ENCODE measurements around the gene OBSL1.

The OBSL1 gene

DNA sequence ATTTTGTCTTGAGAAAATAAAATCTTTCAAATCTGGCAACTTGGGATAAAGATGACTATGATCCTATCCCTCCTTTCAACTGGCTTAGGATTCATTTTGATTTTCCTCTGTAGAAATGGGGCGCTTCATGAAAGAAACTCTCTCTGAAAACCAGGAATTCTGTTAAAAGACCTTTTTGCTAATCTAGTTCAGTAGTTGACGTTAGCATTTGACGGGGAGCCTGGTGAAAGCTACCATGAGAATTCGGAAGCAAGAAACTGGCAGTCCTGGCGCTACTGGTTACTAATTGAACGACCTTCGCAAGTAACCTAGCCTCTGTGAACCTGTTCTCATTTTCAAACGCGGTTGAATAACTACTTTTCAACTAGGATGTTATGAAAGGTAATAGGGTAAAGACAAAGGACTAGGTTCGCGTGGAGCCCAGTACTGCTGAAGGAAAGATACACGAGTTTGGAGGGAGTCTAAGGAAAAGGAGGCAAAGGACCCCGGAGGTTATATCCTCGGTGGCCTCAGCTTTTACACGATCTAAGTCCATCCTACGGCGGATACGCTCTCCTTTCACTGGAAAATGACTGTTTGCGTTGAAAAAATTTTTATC lies 25.7 kb upstream of the OBSL1 start:
- no peak for DNase-seq (ENCODE audit: low spot score)

DNA sequence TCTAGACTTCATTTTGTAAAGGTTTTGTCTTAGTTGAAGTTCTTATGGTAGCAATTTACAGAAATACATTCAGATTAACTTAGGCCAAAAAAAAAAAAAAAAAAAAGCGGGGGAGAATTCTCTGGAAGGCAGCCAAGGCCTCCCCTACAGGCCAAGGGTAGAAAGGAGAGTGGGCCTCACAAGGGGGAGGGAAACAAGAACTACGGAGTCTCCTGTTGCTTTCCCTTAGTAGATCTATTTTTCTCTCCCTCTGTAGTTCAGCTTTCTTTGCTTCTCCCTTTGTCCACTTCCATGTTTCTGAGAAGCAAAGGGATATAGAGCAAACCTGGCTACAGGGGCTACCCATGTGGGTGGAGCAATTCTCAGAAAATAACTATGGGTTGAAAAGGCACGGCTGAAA lies 23.9 kb upstream of the OBSL1 start:
- DNase-seq (ENCODE audit: low spot score): no peak

DNA sequence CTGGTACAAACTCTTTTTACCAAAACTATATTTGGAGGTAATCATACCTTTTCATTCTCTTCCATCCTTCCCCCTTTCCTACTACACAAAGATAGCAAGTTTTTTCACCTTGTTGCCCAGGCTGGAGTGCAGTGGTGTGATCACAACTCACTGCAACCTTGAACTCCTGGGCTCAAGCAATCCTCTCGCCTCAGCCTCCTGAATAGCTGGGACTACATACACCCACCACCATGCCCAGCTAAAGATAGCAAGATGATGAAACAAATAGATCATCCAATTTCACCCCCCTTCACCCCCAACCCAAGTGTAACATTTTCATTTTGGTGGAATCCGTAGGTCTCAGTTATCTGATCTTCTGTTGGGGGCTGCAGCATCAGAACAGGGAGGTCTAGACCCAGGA lies 21.8 kb upstream of the OBSL1 start:
- DNase-seq (ENCODE audit: low spot score): no peak

DNA sequence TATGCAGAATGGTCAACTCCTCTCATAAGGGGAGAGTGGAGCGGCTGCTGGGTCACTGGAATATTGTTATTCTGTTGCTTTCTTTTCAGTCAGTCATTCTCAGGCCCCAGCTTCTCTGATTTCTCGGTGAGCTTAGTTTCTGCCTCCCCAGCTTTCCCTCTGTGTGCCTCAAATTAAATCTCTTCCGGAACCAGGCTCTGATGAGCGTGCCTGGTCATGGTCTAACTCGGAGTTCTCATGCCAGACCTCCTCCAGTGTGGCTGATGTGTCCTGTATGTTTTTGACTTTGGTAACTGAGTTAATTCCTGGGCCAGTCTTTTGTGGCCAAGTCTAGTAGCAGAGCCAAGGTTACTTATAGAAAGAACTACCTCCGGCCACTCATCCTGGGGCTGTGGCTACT lies 21.4 kb upstream of the OBSL1 start:
- no peak for DNase-seq (ENCODE audit: low spot score)

DNA sequence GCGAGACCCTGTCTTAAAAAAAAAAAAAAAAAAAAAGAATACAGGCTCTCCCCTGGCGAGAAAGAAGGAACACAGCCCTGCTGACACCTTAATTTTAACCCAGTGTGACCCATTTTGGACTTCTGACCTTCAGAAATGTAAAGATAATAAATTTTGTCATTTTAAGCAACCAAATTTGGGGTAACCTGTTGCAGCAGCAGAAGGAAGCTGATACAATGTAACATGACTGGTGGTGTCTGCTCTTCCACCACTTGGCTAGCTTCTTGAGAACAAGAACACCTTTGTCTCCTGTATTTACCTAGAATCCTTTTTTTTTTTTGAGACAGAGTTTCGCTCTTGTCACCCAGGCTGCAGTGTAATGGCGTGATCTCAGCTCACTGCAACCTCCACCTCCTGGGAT lies 19.8 kb upstream of the OBSL1 start:
- no peak for DNase-seq (ENCODE audit: low spot score)

DNA sequence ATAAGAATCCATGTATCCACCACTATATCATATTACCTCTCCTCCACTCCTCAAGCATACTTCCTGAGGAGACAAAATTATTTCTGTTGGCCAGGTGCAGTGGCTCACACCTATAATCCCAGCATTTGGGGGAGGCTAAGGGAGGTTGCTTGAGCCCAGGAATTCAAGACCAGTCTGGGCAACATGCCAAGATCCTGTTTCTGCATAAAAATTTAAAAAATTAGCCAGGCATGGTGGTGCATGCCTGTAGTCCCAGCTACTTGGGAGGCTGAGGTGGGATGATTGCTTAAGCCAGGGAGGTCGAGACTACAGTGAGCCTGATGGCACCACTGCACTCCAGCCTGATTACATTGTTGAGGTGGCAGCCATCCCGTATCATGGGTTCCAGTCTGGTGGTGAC lies 10.0 kb upstream of the OBSL1 start:
- no peak for DNase-seq (ENCODE audit: low spot score)

DNA sequence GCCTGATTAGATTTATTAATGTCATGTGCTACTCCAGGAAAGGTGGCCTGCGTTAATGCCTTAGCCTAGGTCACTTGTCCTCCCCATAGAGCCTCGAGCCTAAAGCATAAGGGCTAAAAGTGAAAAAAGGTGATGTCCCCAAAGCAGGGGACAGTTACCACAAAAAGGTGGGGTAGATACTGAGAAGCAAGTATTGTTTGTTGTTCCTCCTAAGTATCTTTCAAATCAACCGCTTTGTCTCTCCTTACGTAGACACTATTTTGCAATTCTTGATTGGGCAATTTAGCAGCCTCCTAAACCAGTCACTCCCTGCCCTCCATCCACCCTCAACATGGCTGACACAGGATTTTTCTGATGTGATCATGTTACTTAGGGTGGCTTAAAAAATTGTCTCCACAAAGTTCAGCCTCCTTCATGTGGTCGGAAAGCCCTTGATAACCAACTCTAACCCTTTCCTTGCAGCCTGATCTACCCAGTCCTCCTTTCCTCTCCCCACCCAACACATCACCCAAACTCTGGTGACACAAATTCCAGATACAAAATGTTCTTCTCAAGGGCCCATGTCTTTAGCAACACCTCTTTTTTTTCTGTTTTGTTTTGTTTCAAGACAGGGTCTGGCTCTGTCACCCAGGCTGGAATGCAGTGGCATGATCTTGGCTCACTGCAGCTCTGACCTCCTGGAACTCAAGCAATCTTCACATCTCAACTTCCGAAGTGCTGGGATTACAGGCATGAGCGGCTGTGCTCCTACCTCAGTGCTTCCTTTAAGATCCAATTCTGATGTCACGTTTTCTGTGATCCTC lies 7.7 kb upstream of the OBSL1 start:
- DNase-seq (ENCODE audit: low spot score): no peak

DNA sequence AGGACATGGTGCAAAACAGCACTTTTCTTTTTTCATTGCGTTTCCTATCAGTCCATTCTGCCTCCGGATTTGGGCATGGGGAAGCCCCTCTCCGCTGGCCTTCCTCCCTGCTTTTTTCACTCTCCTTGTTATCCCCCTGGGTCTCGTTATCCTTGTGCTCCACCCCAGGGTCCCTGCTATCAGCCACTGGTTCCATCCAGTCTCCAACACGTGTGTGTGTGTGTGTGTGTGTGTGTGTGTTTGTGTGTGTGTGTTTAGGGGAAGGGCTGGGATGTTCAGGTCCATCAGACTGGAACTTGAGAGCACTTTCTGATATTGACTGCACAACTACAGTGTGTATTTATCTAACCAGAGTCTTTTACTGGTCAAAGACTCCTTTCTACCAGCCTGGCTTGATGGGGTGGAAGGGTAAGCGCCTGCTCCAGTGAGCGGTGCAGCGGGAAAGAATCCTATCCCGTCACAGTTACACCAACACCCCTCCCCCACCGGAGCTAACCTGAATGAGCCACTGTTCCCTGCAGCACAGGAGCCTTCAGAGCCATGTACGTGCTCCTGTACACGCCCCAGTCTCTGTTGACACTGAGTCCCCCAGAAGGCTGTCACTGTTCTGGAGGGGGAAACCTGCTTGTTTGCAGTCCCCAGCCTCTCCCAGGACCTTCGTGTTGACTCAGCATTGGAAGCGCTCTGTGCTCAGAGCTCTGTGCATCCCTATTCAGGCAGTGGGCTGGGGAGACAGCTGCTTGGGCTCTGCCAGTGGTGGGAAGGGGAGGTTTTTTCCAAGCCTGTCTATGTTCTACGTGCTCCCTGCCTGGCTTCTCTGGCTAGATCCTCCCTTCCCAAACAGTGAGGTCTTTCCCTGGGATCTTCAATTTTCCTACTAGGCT lies 5.4 kb upstream of the OBSL1 start:
- no peak for DNase-seq (ENCODE audit: low spot score)

DNA sequence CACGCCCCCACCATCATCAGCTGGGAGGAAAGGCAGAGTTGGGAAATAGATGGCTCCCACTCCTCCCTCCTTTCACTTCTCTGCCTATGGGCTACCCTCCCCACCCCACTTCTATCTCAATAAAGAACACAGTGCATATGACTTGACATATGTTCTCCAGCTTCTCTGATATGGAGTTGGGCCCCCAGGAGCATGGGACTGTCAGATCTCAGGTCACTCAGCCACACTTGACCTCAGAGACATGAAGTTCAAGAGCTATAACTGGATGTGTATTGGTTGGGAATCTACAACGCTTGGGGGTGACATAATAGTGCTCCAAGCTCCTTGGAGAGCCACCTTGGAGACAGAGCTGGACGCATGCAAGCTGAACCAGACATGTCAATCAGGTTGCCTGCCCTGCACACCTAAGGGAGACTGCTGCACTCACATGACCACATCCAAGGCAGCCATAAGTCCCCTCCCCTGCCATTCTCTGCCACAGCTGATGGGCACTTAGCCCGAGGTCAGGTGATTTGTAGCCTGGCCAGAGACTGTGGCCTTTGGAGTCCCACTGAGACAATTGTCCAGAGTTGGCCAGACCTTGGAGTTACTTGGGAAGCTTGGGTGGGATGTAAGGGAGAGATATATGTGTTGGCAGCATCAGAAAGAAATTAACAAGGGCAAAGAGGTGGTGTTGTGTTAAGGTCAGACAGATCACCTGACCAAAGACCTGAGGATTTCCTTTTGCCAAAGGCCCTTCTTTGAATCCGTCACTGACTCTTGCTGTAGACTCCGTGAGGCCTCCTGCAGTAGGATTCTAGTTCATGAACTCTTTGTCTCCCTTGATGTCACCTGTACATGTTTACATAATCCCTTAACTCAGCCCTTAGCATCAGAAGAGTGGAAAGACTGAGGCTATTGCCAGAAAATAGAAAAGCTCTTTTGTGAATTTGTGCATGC lies 4.5 kb upstream of the OBSL1 start:
- no peak for DNase-seq (ENCODE audit: low spot score)

DNA sequence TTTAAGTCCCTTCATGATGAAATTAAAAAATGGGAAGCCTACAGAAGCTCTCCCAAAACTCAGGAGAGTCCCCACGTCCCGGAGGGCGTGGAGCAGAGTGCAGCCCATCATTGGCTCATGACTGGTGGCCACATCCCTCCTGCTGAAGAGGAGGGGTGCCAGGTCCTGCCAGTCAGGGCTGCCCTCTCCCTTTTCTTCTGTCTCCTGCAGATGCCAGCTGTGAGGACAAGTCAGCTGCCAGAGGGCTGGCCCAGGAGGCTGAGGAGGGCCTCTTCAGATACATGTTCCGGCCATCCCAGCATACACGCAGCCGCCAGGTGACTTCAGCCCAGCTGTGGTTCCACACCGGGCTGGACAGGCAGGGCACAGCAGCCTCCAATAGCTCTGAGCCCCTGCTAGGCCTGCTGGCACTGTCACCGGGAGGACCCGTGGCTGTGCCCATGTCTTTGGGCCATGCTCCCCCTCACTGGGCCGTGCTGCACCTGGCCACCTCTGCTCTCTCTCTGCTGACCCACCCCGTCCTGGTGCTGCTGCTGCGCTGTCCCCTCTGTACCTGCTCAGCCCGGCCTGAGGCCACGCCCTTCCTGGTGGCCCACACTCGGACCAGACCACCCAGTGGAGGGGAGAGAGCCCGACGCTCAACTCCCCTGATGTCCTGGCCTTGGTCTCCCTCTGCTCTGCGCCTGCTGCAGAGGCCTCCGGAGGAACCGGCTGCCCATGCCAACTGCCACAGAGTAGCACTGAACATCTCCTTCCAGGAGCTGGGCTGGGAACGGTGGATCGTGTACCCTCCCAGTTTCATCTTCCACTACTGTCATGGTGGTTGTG lies 3.4 kb upstream of the OBSL1 start:
- no peak for DNase-seq (ENCODE audit: low spot score)

DNA sequence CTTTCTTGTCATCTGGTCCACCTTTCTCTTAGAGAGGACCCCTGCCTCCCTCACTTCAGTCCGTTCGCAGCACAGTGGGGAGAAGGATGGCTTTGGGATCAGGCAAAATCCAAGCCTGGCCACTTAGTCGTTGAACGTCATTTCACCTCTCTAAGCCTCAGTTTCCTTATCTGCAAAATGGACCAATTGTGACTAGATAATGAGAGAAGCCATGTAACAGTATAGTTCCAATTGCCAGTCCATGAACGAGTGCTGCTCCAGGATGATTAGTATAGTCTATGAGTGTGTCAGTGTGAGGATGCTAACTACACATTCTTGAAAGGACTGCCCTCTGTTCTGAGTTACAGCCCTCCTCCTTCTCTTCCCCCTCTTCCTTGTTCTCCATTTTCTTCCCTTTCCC lies 1.8 kb upstream of the OBSL1 start:
- no peak for DNase-seq (ENCODE audit: low spot score)

DNA sequence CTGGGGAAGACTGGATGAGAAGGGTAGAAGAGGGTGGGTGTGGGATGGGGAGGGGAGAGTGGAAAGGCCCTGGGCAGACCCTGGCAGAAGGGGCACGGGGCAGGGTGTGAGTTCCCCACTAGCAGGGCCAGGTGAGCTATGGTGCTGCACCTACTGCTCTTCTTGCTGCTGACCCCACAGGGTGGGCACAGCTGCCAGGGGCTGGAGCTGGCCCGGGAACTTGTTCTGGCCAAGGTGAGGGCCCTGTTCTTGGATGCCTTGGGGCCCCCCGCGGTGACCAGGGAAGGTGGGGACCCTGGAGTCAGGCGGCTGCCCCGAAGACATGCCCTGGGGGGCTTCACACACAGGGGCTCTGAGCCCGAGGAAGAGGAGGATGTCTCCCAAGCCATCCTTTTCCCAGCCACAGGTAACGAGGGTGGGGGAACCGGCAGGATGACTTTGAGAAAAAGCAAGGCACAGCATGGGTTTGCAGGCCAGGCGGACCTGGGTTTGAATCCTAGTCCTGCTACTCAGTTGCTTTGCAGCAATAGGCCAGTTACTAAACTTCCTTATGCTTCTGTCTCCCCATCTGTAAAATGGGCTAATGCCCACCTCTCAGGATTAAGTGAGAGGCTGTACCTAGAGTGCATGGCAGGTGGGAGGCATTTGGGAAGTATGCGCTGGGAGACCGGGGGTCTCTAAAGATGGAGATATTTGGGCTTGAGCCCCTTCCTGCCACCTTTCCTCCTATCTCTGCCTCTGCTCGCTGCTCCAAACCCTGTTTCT lies 1.1 kb upstream of the OBSL1 start, which contains the start of gene INHA:
INHA (plus strand) TSS at position 74 of the 765 bp plus-strand sequence; CDS start at position 139, 65 bp downstream.
- DNase-seq (ENCODE audit: low spot score): no peak

DNA sequence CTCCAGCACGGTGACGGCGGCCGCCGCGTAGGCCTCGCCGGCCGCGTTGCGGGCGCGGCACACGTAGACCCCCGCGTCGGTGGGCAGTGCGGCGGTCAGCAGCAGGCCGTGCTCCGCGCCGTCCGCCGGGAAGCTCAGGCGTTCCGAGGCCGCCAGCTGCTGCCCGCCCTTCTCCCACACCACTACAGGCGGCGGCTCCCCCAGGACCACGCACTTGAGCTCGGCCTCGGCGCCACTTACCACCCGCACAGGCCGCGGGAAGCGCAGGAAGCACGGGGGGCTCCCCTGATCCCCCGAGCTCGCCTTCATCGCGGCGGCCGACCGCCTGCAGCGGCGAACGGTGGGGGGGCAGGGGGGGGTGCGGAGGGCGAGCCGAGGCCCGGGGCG lies 422 bp downstream of the OBSL1 start:
- DNase-seq (ENCODE audit: low spot score): no peak

DNA sequence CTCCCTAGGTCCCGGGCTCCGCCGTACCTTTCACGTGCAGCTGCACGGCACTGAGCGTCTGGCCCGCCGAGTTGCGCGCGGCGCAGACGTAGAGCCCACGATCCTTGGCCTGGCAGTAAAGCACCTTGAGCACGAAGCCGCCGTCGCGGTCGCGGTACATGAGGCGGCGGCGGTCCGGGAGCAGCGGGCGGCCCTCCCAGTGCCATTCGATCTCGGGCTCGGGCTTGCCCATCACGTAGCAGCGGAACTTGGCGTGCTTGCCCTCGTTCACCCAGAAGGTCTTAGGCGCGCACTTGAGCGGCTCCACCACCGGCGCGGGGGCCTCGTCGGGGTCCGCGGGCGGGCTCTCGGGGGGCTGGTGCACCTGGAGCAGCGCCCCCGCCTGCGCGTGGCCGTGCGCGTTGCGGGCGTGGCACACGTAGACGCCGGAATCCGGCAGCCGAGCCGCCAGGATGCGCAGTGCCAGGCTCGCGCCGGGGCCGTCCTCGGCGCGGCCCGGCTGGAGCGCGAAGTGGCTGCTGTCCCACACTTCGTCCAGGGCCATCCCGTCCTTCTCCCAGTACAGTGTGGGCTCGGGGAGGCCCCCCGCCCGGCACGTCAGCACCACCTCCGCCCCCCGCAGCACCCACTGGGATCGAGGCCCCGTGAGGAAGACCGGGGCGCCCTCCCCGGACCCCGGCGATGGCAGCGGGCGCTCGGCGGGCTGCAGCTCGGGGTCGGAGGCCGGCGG lies 980 bp downstream of the OBSL1 start:
- DNase-seq (ENCODE audit: low spot score): no peak

DNA sequence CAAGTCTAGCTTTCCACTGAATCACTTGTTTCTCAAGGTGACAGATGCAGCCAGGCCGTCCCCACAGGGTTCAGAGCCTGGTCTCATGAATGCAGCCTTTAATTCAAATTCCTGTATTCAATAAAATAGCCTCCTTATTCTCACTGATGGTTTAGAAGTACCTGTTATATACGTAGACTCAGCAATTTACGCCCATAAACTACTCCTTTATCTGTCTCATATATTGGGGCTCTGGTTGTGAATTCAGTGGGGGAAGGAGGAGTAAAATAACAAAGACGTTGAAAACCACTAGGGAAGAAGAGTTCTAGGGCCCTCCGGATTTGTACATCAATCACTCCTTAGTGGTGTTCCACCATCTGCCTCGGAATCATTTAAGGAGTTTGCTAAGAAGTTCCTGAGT lies 1.7 kb downstream of the OBSL1 start:
- DNase-seq (ENCODE audit: low spot score): no peak

DNA sequence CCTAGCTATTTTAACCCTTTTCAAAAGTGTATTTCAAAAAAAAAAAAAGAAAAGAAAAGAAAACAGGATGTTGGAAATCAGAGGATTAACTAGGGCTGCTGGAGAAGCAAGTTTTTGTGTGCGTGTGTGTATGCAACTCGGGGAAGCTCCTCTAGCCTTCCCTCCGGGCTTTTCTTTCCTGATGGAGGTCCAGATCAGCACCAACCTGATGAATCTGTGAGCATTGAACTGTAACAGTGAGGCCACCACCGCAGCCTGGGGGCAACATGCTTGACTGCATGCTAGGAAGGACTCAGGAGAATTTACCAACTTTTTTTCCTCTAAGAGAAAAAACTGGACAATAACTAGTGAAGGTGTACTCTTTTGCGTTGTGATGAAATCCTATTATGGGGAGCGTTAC lies 2.3 kb downstream of the OBSL1 start:
- DNase-seq (ENCODE audit: low spot score): no peak

DNA sequence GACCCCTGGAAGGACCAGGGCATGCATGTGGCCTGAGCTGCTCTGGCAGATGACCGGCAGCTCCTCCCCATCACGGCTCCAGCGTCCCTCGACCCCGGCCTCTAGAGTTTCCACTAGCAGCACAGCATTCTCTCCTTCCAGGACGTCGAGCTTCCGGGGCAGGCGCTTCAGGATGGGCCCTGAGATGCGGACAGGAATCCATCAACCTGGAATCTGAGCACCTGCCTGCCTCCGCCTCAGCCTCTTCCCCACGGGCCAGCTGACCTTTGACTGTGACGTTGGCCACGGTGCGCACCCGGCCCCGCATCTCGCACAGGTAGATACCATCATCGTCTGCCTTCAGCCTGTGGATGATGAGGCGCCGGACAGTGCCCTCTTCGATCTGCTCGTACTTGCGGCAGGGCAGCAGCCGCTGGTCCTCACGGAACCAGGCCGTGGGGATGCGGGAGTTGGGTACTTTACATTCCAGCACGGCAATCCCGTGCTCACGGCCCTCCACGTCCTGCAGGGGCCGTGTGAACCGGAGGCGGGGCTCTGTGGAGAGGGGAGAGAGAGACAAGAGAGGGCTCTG lies 3.5 kb downstream of the OBSL1 start:
- DNase-seq (ENCODE audit: low spot score): no peak

DNA sequence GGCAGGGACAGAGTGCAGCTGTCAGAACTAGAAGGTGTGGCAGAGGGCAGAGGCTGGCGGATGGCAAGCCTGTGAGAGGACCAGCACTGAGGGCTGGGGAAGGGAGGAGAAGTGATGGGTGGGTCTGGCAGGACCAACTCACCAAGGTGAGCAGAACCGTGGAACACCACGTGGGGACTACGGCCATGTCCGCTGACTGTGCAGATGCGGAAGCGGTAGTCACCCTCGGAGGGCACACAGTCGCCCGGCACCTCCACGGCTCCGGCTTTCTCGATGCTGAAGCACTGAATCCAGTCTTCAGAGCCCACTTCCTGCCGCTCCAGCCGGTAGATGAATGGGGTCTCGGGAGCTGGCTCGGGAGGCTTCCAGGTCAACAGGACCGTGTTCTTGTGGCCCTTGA lies 4.2 kb downstream of the OBSL1 start:
- DNase-seq (ENCODE audit: low spot score): no peak

DNA sequence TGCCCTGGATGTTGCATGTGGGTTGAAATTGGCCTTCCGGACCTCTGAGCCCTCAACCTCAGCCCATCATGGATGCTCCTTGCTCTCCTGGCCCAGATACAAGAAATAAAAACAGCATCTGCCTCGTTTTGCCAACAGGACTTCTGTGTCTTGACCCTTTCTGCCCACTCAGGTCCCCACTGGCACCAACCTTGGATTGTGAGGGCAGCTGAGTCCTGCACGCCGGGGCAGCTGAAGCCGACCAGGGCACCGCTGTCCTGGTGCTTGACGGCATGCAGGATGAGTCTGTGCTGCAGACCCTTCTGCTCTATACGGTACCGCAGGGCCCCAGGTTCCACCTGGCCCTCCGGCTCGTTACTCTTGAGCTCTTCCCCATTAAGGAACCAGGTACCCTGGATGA lies 4.7 kb downstream of the OBSL1 start:
- no peak for DNase-seq (ENCODE audit: low spot score)

All from CD4-positive, alpha-beta T cell treated with Interleukin-6 at 100 ng/mL for 8 hours (primary cell).